GM19397 (cell line): ENCODE results near the gene KCTD15.

Experiments used
- ATAC-seq: cut with Tn5 transposase; IDR thresholded peaks from one replicate; pipeline ENCODE4 v1.9.1; 2021; ENCODE audit warnings: mild to moderate bottlenecking, moderate library complexity; ENCODE audit not compliant: unreplicated experiment

KCTD15 gene

GRCh38 chr19:33796164-33796875, at the start of gene KCTD15:
Gene KCTD15, plus strand, starts transcription at chr19:33796870. Its CDS starts 3,585 bp downstream, at chr19:33800455.
- ATAC-seq = no peak

- ATAC-seq = no peak
Measured at GRCh38 chr19:33747273-33747672, 49.4 kb upstream of the KCTD15 start.

GRCh38 chr19:33748231-33748630, 48.4 kb upstream of the KCTD15 start:
- no peak for ATAC-seq

GRCh38 chr19:33749016-33749415, 47.7 kb upstream of the KCTD15 start:
- no peak for ATAC-seq

GRCh38 chr19:33749619-33750175, 47.0 kb upstream of the KCTD15 start:
- no peak for ATAC-seq

- no peak for ATAC-seq
Measured at GRCh38 chr19:33750587-33751435, 45.9 kb upstream of the KCTD15 start.

- ATAC-seq = no peak
Measured at GRCh38 chr19:33751436-33751770, 45.3 kb upstream of the KCTD15 start.

- ATAC-seq = no peak
Measured at GRCh38 chr19:33752018-33752800, 44.5 kb upstream of the KCTD15 start.

- no peak for ATAC-seq
Measured at GRCh38 chr19:33752945-33753344, 43.7 kb upstream of the KCTD15 start.

- ATAC-seq = no peak
Measured at GRCh38 chr19:33754361-33754760, 42.3 kb upstream of the KCTD15 start.

GRCh38 chr19:33755099-33756035, 41.3 kb upstream of the KCTD15 start:
- ATAC-seq = no peak

GRCh38 chr19:33756177-33756576, 40.5 kb upstream of the KCTD15 start:
- no peak for ATAC-seq

GRCh38 chr19:33758541-33759013, 38.1 kb upstream of the KCTD15 start:
- no peak for ATAC-seq

- ATAC-seq = no peak
Measured at GRCh38 chr19:33759356-33759755, 37.3 kb upstream of the KCTD15 start.

GRCh38 chr19:33763633-33764371, 32.9 kb upstream of the KCTD15 start:
- ATAC-seq = no peak

- no peak for ATAC-seq
Measured at GRCh38 chr19:33766623-33767022, 30.0 kb upstream of the KCTD15 start.

- ATAC-seq = no peak
Measured at GRCh38 chr19:33767898-33768413, 28.7 kb upstream of the KCTD15 start.

GRCh38 chr19:33769208-33769607, 27.5 kb upstream of the KCTD15 start:
- ATAC-seq = no peak

GRCh38 chr19:33770107-33770506, 26.6 kb upstream of the KCTD15 start:
- ATAC-seq = no peak
